HG03064 (cell line): ENCODE data around the gene ZBTB44.

Experiments used
- ATAC-seq: cut with Tn5 transposase; IDR thresholded peaks from one replicate; pipeline ENCODE4 v1.9.1; 2021; ENCODE audit warnings: low read depth; ENCODE audit not compliant: unreplicated experiment

ZBTB44 gene

DNA sequence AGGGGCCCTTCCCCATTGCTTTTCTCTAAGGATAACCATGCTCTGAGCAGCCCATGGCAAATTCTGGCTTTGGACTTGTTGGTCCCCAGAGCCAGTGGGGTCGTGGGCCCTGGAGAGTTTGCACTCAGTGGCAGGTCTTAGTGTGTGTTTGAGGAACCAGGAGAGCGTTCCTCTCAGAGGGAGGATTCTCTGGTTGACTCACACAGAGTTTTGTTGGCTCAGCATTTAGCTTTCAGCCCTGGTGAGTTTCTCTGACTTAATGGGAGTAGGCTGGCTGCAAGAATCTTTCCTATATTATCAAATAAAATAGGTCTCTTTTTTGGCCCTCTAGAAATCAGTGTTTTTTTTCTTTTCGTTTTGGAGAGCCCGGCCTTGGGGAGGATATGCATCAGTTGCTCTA lies 134.2 kb downstream of the ZBTB44 start:
- ATAC-seq: no peak

- no peak for ATAC-seq
Observed at GRCh38 chr11:130179396-130180306, 135.1 kb downstream of the ZBTB44 start.

- no peak for ATAC-seq
Observed at GRCh38 chr11:130178441-130179339, 136.0 kb downstream of the ZBTB44 start.

GRCh38 chr11:130177782-130178181 lies 136.9 kb downstream of the ZBTB44 start:
- no peak for ATAC-seq
